ENCODE measurements around the gene APIP. TPM values are rescaled to one million over a fixed set of nuclear protein-coding genes. Genes with fewer than 3 reads are reported as not detected.

The APIP gene
- total RNA-seq, 1 experiment from 2014 or later: 24.3 TPM

DNA sequence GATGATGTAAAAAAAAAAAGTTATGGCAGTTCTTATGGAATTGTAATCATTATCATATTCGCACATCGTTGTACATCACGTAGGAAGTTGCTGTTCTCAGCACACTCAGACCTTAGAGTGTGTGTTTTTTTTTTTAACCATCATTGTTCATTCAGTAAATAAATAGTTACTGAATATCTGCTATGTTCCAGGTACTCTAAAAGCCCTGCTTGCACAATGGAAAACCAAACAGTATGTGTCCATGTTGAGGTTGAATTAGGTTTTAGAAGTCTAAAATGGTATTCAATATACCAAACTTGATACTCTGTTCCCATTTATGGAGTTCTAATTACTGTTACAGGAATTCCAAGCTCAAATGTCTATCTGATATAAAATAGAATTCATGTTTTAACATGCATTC is 41.4 kb upstream of the APIP start:
- Mint-ChIP-seq H3K4me3 (no peak overlapping the region), H3K27ac (no peak overlapping the region), H3K27me3 (ENCODE audit: low read depth) (no peaks in the 10 kb centered on the region), H3K4me1 (no peaks in the 10 kb centered on the region), H3K9me3 (no peaks in the 10 kb centered on the region), H3K36me3 (no peaks in the 10 kb centered on the region)
- ATAC-seq: no peak
- no peak for DNase-seq (ENCODE audit: low spot score)
- POLR2A ChIA-PET: no interaction called here
- TF ChIP-seq, protein P1, sequence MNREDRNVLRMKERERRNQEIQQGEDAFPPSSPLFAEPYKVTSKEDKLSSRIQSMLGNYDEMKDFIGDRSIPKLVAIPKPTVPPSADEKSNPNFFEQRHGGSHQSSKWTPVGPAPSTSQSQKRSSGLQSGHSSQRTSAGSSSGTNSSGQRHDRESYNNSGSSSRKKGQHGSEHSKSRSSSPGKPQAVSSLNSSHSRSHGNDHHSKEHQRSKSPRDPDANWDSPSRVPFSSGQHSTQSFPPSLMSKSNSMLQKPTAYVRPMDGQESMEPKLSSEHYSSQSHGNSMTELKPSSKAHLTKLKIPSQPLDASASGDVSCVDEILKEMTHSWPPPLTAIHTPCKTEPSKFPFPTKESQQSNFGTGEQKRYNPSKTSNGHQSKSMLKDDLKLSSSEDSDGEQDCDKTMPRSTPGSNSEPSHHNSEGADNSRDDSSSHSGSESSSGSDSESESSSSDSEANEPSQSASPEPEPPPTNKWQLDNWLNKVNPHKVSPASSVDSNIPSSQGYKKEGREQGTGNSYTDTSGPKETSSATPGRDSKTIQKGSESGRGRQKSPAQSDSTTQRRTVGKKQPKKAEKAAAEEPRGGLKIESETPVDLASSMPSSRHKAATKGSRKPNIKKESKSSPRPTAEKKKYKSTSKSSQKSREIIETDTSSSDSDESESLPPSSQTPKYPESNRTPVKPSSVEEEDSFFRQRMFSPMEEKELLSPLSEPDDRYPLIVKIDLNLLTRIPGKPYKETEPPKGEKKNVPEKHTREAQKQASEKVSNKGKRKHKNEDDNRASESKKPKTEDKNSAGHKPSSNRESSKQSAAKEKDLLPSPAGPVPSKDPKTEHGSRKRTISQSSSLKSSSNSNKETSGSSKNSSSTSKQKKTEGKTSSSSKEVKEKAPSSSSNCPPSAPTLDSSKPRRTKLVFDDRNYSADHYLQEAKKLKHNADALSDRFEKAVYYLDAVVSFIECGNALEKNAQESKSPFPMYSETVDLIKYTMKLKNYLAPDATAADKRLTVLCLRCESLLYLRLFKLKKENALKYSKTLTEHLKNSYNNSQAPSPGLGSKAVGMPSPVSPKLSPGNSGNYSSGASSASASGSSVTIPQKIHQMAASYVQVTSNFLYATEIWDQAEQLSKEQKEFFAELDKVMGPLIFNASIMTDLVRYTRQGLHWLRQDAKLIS (CRISPR knock-in tag; IDR thresholded peaks at IDR 0.05; ENCODE audit: borderline replicate concordance): no peak
- TF ChIP-seq, protein P2, sequence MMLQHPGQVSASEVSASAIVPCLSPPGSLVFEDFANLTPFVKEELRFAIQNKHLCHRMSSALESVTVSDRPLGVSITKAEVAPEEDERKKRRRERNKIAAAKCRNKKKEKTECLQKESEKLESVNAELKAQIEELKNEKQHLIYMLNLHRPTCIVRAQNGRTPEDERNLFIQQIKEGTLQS (CRISPR knock-in tag; conservative IDR thresholded peaks at IDR 0.05): no peak
- TF ChIP-seq, protein P3, sequence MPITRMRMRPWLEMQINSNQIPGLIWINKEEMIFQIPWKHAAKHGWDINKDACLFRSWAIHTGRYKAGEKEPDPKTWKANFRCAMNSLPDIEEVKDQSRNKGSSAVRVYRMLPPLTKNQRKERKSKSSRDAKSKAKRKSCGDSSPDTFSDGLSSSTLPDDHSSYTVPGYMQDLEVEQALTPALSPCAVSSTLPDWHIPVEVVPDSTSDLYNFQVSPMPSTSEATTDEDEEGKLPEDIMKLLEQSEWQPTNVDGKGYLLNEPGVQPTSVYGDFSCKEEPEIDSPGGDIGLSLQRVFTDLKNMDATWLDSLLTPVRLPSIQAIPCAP (CRISPR knock-in tag; IDR thresholded peaks at IDR 0.05): no peak
- TF ChIP-seq NFATC4 (CRISPR knock-in tag; IDR thresholded peaks at IDR 0.05) (no peak), TEAD1 (CRISPR knock-in tag; IDR thresholded peaks at IDR 0.05) (no peak), MYBL2 (CRISPR knock-in tag; IDR thresholded peaks at IDR 0.05) (no peak), ZNF138 (CRISPR knock-in tag; conservative IDR thresholded peaks at IDR 0.05) (no peak), NR3C1 (CRISPR knock-in tag; conservative IDR thresholded peaks at IDR 0.05; ENCODE audit: low read depth) (no peak)
- TF ChIP-seq, protein P4, sequence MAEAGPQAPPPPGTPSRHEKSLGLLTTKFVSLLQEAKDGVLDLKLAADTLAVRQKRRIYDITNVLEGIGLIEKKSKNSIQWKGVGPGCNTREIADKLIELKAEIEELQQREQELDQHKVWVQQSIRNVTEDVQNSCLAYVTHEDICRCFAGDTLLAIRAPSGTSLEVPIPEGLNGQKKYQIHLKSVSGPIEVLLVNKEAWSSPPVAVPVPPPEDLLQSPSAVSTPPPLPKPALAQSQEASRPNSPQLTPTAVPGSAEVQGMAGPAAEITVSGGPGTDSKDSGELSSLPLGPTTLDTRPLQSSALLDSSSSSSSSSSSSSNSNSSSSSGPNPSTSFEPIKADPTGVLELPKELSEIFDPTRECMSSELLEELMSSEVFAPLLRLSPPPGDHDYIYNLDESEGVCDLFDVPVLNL (CRISPR knock-in tag; IDR thresholded peaks at IDR 0.05; ENCODE audit: borderline replicate concordance, low read depth): no peak
- CTCF ChIA-PET: no interaction called here

DNA sequence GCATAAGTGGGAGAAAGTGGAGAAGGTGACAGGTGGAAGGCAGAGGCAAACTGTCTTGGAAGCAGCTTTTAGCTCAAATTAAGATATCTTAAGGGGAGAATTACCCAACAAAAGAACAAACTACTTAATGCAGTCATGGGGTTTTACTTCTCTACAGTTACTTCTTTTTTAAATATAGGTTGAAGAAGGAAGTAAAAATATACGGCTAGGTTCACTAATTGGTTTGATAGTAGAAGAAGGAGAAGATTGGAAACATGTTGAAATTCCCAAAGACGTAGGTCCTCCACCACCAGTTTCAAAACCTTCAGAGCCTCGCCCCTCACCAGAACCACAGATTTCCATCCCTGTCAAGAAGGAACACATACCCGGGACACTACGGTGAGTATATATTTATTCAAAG is 41.0 kb upstream of the APIP start:
- Mint-ChIP-seq H3K4me3 (no peak overlapping the region), H3K9me3 (no peaks in the 10 kb centered on the region), H3K36me3 (no peaks in the 10 kb centered on the region), H3K27ac (no peak overlapping the region), H3K4me1 (no peaks in the 10 kb centered on the region), H3K27me3 (ENCODE audit: low read depth) (no peaks in the 10 kb centered on the region)
- ChIA-PET CTCF (no interaction called here), POLR2A (no interaction called here)
- ATAC-seq (no peak), DNase-seq (ENCODE audit: low spot score) (no peak)
- TF ChIP-seq GTF2I (CRISPR knock-in tag; conservative IDR thresholded peaks at IDR 0.05): no peak
- no peak for TF ChIP-seq EMX1 (CRISPR knock-in tag; IDR thresholded peaks at IDR 0.05)
- no peak for TF ChIP-seq ETV6 (CRISPR knock-in tag; IDR thresholded peaks at IDR 0.05)
- no peak for TF ChIP-seq NFE2L1 (CRISPR knock-in tag; IDR thresholded peaks at IDR 0.05)
- no peak for TF ChIP-seq RORB (CRISPR knock-in tag; IDR thresholded peaks at IDR 0.05)
- no peak for TF ChIP-seq MXD4 (CRISPR knock-in tag; IDR thresholded peaks at IDR 0.05; ENCODE audit: borderline replicate concordance)
- TF ChIP-seq, protein P5, sequence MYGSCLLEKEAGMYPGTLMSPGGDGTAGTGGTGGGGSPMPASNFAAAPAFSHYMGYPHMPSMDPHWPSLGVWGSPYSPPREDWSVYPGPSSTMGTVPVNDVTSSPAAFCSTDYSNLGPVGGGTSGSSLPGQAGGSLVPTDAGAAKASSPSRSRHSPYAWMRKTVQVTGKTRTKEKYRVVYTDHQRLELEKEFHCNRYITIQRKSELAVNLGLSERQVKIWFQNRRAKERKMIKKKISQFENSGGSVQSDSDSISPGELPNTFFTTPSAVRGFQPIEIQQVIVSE (CRISPR knock-in tag; IDR thresholded peaks at IDR 0.05; ENCODE audit: borderline replicate concordance): no peak
- TF ChIP-seq ZNF317 (CRISPR knock-in tag; IDR thresholded peaks at IDR 0.05; ENCODE audit: borderline replicate concordance, low read depth): no peak
- TF ChIP-seq, protein P3 (CRISPR knock-in tag; IDR thresholded peaks at IDR 0.05): no peak
- TF ChIP-seq TEAD1 (CRISPR knock-in tag; IDR thresholded peaks at IDR 0.05): no peak
- no peak for TF ChIP-seq FOXK1 (CRISPR knock-in tag; IDR thresholded peaks at IDR 0.05)
- TF ChIP-seq CBFB (CRISPR knock-in tag; IDR thresholded peaks at IDR 0.05; ENCODE audit: low read depth): no peak
- TF ChIP-seq, protein P6, sequence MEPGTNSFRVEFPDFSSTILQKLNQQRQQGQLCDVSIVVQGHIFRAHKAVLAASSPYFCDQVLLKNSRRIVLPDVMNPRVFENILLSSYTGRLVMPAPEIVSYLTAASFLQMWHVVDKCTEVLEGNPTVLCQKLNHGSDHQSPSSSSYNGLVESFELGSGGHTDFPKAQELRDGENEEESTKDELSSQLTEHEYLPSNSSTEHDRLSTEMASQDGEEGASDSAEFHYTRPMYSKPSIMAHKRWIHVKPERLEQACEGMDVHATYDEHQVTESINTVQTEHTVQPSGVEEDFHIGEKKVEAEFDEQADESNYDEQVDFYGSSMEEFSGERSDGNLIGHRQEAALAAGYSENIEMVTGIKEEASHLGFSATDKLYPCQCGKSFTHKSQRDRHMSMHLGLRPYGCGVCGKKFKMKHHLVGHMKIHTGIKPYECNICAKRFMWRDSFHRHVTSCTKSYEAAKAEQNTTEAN (CRISPR knock-in tag; IDR thresholded peaks at IDR 0.05): no peak
- TF ChIP-seq NR2C2 (CRISPR knock-in tag; IDR thresholded peaks at IDR 0.05): no peak
- TF ChIP-seq, protein P7, sequence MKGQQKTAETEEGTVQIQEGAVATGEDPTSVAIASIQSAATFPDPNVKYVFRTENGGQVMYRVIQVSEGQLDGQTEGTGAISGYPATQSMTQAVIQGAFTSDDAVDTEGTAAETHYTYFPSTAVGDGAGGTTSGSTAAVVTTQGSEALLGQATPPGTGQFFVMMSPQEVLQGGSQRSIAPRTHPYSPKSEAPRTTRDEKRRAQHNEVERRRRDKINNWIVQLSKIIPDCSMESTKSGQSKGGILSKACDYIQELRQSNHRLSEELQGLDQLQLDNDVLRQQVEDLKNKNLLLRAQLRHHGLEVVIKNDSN (CRISPR knock-in tag; IDR thresholded peaks at IDR 0.05): no peak
